ENCODE results near the gene PPP1R18. TPM values are rescaled to one million over a fixed set of nuclear protein-coding genes. Genes with fewer than 3 reads are reported as not detected.

PPP1R18 gene
- total RNA-seq, 2 experiments from 2014 or later, result 65.2 to 106 TPM

DNA sequence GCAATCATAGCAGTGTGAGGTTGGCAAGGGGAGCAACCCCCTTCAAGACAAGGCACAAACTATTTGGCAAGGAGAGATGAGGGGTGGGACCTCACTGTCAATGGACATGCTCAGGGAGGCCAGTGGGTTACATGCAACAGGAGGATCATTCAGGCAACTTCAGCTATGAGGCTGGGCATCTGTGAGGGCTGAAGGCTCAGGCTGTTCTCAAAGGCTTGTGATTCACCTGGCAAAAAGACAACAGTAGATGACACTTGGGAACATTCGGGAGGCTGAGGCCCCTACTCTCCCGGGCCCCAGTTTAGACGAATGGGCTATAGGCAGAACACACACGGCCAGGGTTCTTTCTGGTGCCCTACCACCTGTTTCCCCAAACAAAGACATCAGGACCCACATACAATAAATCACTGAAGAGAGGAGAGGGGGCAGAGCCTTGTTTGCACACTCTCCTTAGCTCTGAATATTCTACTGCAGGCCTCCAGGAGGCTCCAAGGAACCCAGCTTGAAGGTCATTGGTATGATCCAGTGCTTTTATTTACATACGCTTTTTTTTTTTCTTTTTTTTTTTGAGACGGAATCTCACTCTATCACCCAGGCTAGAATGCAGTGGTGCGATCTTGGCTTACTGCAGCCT is 41.6 kb upstream of the PPP1R18 start:
- H3K36me3 ChIP-seq (ENCODE audit: insufficient read depth, low read length), result peaks cover 72% of the 10 kb centered on the region

DNA sequence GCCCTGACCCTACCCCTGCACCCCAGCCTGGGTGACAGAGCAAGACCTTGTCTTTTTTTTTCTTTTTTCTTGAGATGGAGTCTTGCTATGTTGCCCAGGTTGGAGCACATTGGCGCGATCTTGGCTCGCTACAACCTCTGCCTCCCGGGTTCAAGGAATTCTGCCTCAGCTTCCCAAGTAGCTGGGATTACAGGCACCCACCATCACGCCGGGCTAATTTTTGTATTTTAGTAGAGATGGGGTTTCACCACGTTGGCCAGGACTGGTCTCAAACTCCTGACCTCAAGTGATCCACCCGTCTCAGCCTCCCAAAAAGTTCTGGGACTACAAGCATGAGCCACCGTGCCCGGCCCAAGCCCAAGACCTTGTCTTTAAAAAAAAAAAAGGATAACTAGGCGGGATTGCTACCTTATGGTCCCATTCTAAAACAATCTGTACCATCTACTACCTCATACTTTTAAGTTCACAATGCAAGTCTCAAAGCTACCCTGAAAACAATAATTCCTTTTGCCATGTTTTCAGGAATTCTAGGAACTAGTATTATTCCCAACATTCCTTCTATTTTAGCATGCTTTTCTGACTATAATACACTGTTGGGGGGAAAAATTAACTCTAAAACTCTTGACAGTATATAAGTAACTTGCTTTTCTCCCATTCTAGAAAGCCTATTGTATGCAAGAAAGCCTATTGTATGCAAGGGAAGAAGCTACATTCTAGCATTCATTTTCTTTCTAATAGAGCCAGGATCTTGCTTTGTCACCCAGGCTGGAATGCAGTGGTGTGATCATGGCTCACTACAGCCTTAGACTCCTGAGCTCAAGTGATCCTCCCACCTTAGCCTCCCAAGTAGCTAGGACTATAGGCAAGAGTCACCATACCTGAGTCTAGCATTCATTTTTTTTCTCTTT is 40.3 kb upstream of the PPP1R18 start:
- BruUV-seq (replicated peaks), result no TSS peak
- TF ChIP-seq, protein P1, sequence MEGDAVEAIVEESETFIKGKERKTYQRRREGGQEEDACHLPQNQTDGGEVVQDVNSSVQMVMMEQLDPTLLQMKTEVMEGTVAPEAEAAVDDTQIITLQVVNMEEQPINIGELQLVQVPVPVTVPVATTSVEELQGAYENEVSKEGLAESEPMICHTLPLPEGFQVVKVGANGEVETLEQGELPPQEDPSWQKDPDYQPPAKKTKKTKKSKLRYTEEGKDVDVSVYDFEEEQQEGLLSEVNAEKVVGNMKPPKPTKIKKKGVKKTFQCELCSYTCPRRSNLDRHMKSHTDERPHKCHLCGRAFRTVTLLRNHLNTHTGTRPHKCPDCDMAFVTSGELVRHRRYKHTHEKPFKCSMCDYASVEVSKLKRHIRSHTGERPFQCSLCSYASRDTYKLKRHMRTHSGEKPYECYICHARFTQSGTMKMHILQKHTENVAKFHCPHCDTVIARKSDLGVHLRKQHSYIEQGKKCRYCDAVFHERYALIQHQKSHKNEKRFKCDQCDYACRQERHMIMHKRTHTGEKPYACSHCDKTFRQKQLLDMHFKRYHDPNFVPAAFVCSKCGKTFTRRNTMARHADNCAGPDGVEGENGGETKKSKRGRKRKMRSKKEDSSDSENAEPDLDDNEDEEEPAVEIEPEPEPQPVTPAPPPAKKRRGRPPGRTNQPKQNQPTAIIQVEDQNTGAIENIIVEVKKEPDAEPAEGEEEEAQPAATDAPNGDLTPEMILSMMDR (conservative IDR thresholded peaks at IDR 0.05; ENCODE audit: low read length), result no peak
- TF ChIP-seq EZH2phosphoT487 (IDR thresholded peaks at IDR 0.05; ENCODE audit: borderline replicate concordance, low read depth, low read length), result no peak
- DNase-seq (ENCODE audit: low spot score), result no peak
- H3K4me3 ChIP-seq (ENCODE audit: low read depth, low read length, poor library complexity, severe bottlenecking), result no peak overlapping the region
- ChIA-PET CTCF (ENCODE audit: unreplicated experiment) (interaction anchor here (0.6 kb wide), 1 partner anchor 74 kb away, joined by 5 read pairs; no protein-coding TSS in a partner anchor), POLR2A (interaction anchor here (0.7 to 1.7 kb wide), 5 partner anchors 11 to 109 kb away, joined by 3 to 6 read pairs (median 3); partner anchors contain the start of gene MRPS18B)
- H3K79me2 ChIP-seq (ENCODE audit: insufficient read depth, low read depth, low read length), result peaks cover 42% of the 10 kb centered on the region
- H3K9me3 ChIP-seq (ENCODE audit: low read length), result no peaks in the 10 kb centered on the region
- H3K4me2 ChIP-seq (ENCODE audit: low read length), result no peak overlapping the region
- H2AFZ ChIP-seq (ENCODE audit: low read length), result no peak overlapping the region
- H3K4me1 ChIP-seq (ENCODE audit: insufficient read depth, low read length, poor library complexity, severe bottlenecking), result peaks cover 62% of the 10 kb centered on the region
- peak overlapping the region; percentile 13 for H3K27ac ChIP-seq (ENCODE audit: low read depth, low read length, poor library complexity, severe bottlenecking)
- intact Hi-C loops (cut with micrococcal nuclease; ENCODE audit: unreplicated experiment), result no loop called here
- H4K20me1 ChIP-seq (ENCODE audit: insufficient read depth, low read length), result peaks cover 35% of the 10 kb centered on the region
- no peaks in the 10 kb centered on the region for H3K9me2 ChIP-seq (ENCODE audit: insufficient read depth, low read length)
- H3K36me3 ChIP-seq (ENCODE audit: insufficient read depth, low read length), result peaks cover 79% of the 10 kb centered on the region

More for the DNA sequence above, 41.6 kb upstream of the PPP1R18 start:
- Histone ChIP-seq H3K4me2 (ENCODE audit: low read length) (no peak overlapping the region), H3K4me1 (ENCODE audit: insufficient read depth, low read length, poor library complexity, severe bottlenecking) (peaks cover 57% of the 10 kb centered on the region), H3K4me3 (ENCODE audit: low read depth, low read length, poor library complexity, severe bottlenecking) (no peak overlapping the region), H3K9me2 (ENCODE audit: insufficient read depth, low read length) (no peaks in the 10 kb centered on the region), H3K79me2 (ENCODE audit: insufficient read depth, low read depth, low read length) (peaks cover 30% of the 10 kb centered on the region), H3K27ac (ENCODE audit: low read depth, low read length, poor library complexity, severe bottlenecking) (peak overlapping the region; percentile 24), H2AFZ (ENCODE audit: low read length) (no peak overlapping the region), H4K20me1 (ENCODE audit: insufficient read depth, low read length) (peaks cover 28% of the 10 kb centered on the region), H3K9me3 (ENCODE audit: low read length) (no peaks in the 10 kb centered on the region)
- DNase-seq (ENCODE audit: low spot score), result peak; percentile 31
- ChIA-PET POLR2A (interaction anchor here (0.5 to 1.2 kb wide), 4 partner anchors 47 to 193 kb away, joined by 3 to 7 read pairs (median 3); partner anchors contain the start of gene MRPS18B), CTCF (ENCODE audit: unreplicated experiment) (interaction anchor here (0.6 kb wide), 1 partner anchor 102 kb away, joined by 3 read pairs; no protein-coding TSS in a partner anchor)
- BruUV-seq (replicated peaks), result no TSS peak
- intact Hi-C loops (cut with micrococcal nuclease; ENCODE audit: unreplicated experiment), result no loop called here
- TF ChIP-seq EZH2phosphoT487 (IDR thresholded peaks at IDR 0.05; ENCODE audit: borderline replicate concordance, low read depth, low read length), result no peak
- TF ChIP-seq, protein P1 (conservative IDR thresholded peaks at IDR 0.05; ENCODE audit: low read length), result 0 out of 2 replicates have a peak, but pooled peaks have one; percentile 9
